Mucosa of descending colon (tissue), 3 donors: Measurements from ENCODE around the gene SLC9A4. TPM values are rescaled to one million over a fixed set of nuclear protein-coding genes. Genes with fewer than 3 reads are reported as not detected.

Source experiments
- ATAC-seq: fragments of 200-7000 bp; cut with Tn5 transposase; one replicate; pipeline ENCODE4 v1.9.1; 2020; ENCODE audit warnings: mild to moderate bottlenecking, moderate library complexity
- DNase-seq, 3 donors: peaks; one replicate each; pipeline ENCODE4 v3.0.0-alpha.2; 2020
- H3K36me3 ChIP-seq: fragments of 200-600 bp; one replicate; pipeline ENCODE4 v1.8.0; 2021; ENCODE audit warnings: low read depth, mild to moderate bottlenecking
- H3K4me1 ChIP-seq: fragments of 200-600 bp; one replicate; pipeline ENCODE4 v1.8.0; 2021; ENCODE audit warnings: low read depth, mild to moderate bottlenecking
- H3K4me3 ChIP-seq: fragments of 200-600 bp; one replicate; pipeline ENCODE4 v1.8.0; 2021; ENCODE audit warnings: mild to moderate bottlenecking
- H3K9me3 ChIP-seq: fragments of 200-600 bp; one replicate; pipeline ENCODE4 v1.8.0; 2021; ENCODE audit warnings: mild to moderate bottlenecking
- CTCF ChIP-seq: fragments of 200-600 bp; IDR thresholded peaks from one replicate; pipeline ENCODE4 v1.8.0; 2022; ENCODE audit warnings: antibody characterized with exemption, mild to moderate bottlenecking
- intact Hi-C, 2 donors: fragments of 100-400 bp; cut with DNase I in 1 of 2; cut with micrococcal nuclease in 1 of 2; formaldehyde crosslinking; loops; one replicate each; pipeline versions ENCODE4 v1.11.0 to v1.11.1; 2022; cut with DNase I, micrococcal nuclease
- total RNA-seq, 3 donors: library from RNA; stranded (reverse); fragmentation: NEBNext Ultra II Directional in 2 of 3; extraction: Animal tissue kit (Norgen Biotek cat#: 25700) in 2 of 3; gene quantifications; one replicate each; pipeline versions ENCODE4 v1.2.1 to v1.2.4, GENCODE V29; 2021 to 2023
- donor health status: DM: no; HTN: no; CAD: no; lungs with moderate emphysema.
- donor health status: DM: no; HTN: no; CAD: no.
- donor health status: DM: no; HTN: yes; CAD: no.

Gene SLC9A4
- total RNA-seq, 3 donors from 2014 or later = 0.17 to 0.32 TPM; not detected in 1

GRCh38 chr2:102504833-102505232, 31.8 kb downstream of the SLC9A4 start:
- Histone ChIP-seq H3K36me3 (no peaks in the 10 kb centered on the region), H3K4me1 (peaks cover 5% of the 10 kb centered on the region), H3K4me3 (no peak overlapping the region), H3K9me3 (no peaks in the 10 kb centered on the region)
- intact Hi-C loops = no loop called here
- ATAC-seq = no peak
- peak; percentile 56 to 76 (median 63) for DNase-seq
- no peak for TF ChIP-seq CTCF

DNA sequence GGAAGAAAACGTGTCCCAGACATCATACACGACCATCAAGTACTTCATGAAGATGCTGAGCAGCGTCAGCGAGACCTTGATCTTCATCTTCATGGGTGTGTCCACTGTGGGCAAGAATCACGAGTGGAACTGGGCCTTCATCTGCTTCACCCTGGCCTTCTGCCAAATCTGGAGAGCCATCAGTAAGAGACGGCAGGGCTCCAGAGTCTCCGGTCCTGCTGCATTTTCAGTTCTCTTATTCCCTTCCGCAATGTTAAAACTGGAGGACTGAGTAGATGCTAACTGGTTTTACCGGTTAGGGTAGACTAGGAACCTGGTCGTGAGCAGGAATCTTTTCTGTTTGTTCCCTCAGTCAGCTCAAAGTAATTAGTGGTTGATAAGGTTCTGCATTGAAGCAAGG, 32.3 kb downstream of the SLC9A4 start:
- no peak for TF ChIP-seq CTCF
- no peak for ATAC-seq

DNA sequence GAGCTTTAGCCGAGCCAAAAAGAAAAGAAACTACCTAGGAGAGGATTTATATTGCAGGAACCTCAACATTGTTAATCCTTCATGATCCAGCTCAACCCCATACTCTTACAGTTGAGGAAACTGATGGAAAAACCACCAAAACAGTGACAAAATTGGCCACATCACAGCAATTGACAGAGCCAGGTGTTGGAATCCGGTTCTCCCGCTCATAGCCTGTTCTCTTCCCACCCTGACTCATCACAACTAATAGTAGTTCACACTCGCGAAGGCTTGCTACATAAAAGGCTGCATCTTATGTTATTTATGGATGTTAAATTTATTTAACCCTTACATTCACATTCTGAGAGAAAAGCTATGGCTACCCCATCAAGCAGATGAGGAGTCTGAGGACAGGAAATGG, 33.7 kb downstream of the SLC9A4 start:
- Histone ChIP-seq H3K36me3 (no peaks in the 10 kb centered on the region), H3K4me1 (no peaks in the 10 kb centered on the region), H3K9me3 (no peaks in the 10 kb centered on the region), H3K4me3 (no peak overlapping the region)
- no peak for DNase-seq
- no peak for ATAC-seq
- TF ChIP-seq CTCF = no peak
- intact Hi-C loops = no loop called here

More for the DNA sequence above, 32.3 kb downstream of the SLC9A4 start:
- Histone ChIP-seq H3K4me1 (no peaks in the 10 kb centered on the region), H3K9me3 (no peaks in the 10 kb centered on the region), H3K4me3 (no peak overlapping the region), H3K36me3 (no peaks in the 10 kb centered on the region)
- DNase-seq = peak in 2 of 3 donors; percentile 49 to 69
- intact Hi-C loops = no loop called here

- Histone ChIP-seq H3K4me3 (no peak overlapping the region), H3K9me3 (no peaks in the 10 kb centered on the region), H3K4me1 (no peaks in the 10 kb centered on the region), H3K36me3 (no peaks in the 10 kb centered on the region)
- ATAC-seq = no peak
- intact Hi-C loops = no loop called here
- no peak for TF ChIP-seq CTCF
- no peak for DNase-seq
Observed at GRCh38 chr2:102508863-102509262, 35.8 kb downstream of the SLC9A4 start.

DNA sequence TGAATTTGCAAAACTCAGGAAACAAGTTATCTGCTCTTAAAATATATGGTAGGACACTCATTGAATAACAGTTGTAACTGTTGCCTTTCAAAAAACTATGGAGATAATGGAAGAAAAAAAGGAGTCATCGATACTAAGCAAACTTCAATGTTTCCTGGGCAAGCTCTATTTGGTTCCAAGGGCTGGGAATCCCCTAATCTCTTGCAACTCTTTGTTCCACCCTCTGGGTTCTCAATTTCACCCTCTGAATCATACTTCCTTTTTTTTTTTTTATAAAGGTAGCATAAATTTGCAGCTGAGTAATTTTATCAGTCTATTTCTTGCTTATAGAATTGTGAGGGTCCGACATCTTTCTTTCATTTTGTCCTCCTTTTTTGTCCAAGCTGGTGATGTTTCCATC, 36.7 kb downstream of the SLC9A4 start:
- intact Hi-C loops = no loop called here
- Histone ChIP-seq H3K4me3 (no peak overlapping the region), H3K36me3 (no peaks in the 10 kb centered on the region), H3K9me3 (no peaks in the 10 kb centered on the region), H3K4me1 (no peaks in the 10 kb centered on the region)
- no peak for TF ChIP-seq CTCF
- DNase-seq (no peak), ATAC-seq (no peak)
